ENCODE results near the gene PRSS21. TPM values are rescaled to one million over a fixed set of nuclear protein-coding genes. Genes with fewer than 3 reads are reported as not detected.

The PRSS21 gene
- total RNA-seq, 1 donor from 2014 or later, result not detected

GRCh38 chr16:2791174-2791573 is 25.9 kb upstream of the PRSS21 start:
- DNase-seq (ENCODE audit: low spot score in 2 of 2), result no peak
- no peak for TF ChIP-seq CTCF (IDR thresholded peaks at IDR 0.05)
- Histone ChIP-seq H3K4me3 (no peak overlapping the region), H3K27me3 (peaks cover 10% of the 10 kb centered on the region), H3K36me3 (no peaks in the 10 kb centered on the region), H3K27ac (no peak overlapping the region), H3K4me1 (no peaks in the 10 kb centered on the region), H3K9me3 (no peaks in the 10 kb centered on the region)
- intact Hi-C loops (cut with DNase I), result no loop called here

- intact Hi-C loops (cut with DNase I), result no loop called here
- TF ChIP-seq CTCF (IDR thresholded peaks at IDR 0.05), result no peak
- Histone ChIP-seq H3K9me3 (no peaks in the 10 kb centered on the region), H3K4me3 (no peak overlapping the region), H3K36me3 (no peaks in the 10 kb centered on the region), H3K4me1 (no peaks in the 10 kb centered on the region), H3K27ac (no peak overlapping the region), H3K27me3 (peaks cover 3% of the 10 kb centered on the region)
- no peak for DNase-seq (ENCODE audit: low spot score in 2 of 2)
These were observed 24.1 kb upstream of the PRSS21 start for GRCh38 chr16:2792940-2793339.

- H3K4me3 ChIP-seq, result no peak overlapping the region
- H3K36me3 ChIP-seq, result no peaks in the 10 kb centered on the region
- TF ChIP-seq CTCF (IDR thresholded peaks at IDR 0.05), result no peak
- no peak overlapping the region for H3K27ac ChIP-seq
- no peak for DNase-seq (ENCODE audit: low spot score in 2 of 2)
- H3K9me3 ChIP-seq, result no peaks in the 10 kb centered on the region
- intact Hi-C loops (cut with DNase I), result no loop called here
- peaks cover 3% of the 10 kb centered on the region for H3K27me3 ChIP-seq
- no peaks in the 10 kb centered on the region for H3K4me1 ChIP-seq
These were observed 21.5 kb upstream of the PRSS21 start for GRCh38 chr16:2795395-2796143.

GRCh38 chr16:2798723-2799204 is 18.3 kb upstream of the PRSS21 start:
- Histone ChIP-seq H3K4me3 (no peak overlapping the region), H3K36me3 (no peaks in the 10 kb centered on the region), H3K27ac (no peak overlapping the region), H3K4me1 (no peaks in the 10 kb centered on the region), H3K27me3 (peaks cover 3% of the 10 kb centered on the region), H3K9me3 (peaks cover 0 to 3% of the 10 kb centered on the region in 2 donors)
- intact Hi-C loops (cut with DNase I), result no loop called here
- no peak for DNase-seq (ENCODE audit: low spot score in 2 of 2)
- TF ChIP-seq CTCF (IDR thresholded peaks at IDR 0.05), result no peak

- Histone ChIP-seq H3K36me3 (no peaks in the 10 kb centered on the region), H3K4me1 (no peaks in the 10 kb centered on the region), H3K9me3 (peaks cover 0 to 9% of the 10 kb centered on the region in 2 donors), H3K27ac (no peak overlapping the region), H3K27me3 (peaks cover 3% of the 10 kb centered on the region), H3K4me3 (no peak overlapping the region)
- intact Hi-C loops (cut with DNase I), result no loop called here
- DNase-seq (ENCODE audit: low spot score in 2 of 2), result no peak
- no peak for TF ChIP-seq CTCF (IDR thresholded peaks at IDR 0.05)
These were observed 17.7 kb upstream of the PRSS21 start for GRCh38 chr16:2799205-2799858.

All from ascending aorta (tissue), 2 donors.